KMS-11 (cell line): Measurements from ENCODE around the gene C3orf22.

Source experiments
- H2AFZ ChIP-seq: fragments of 200-600 bp; sonication (generic); 2 replicates; pipeline ENCODE4 v1.6.1; 2016; ENCODE audit warnings: antibody characterized with exemption, mixed run types, low read depth
- H3K27ac ChIP-seq: fragments of 200-600 bp; sonication (generic); 2 replicates; pipeline ENCODE4 v1.6.1; 2016; ENCODE audit warnings: mild to moderate bottlenecking, mixed run types
- H3K27me3 ChIP-seq: fragments of 200-600 bp; sonication (generic); 2 replicates; pipeline ENCODE4 v1.6.1; 2017; ENCODE audit warnings: mild to moderate bottlenecking, low read depth, mixed run types, moderate library complexity; ENCODE audit not compliant: insufficient read depth
- H3K36me3 ChIP-seq: fragments of 200-600 bp; sonication (generic); 2 replicates; pipeline ENCODE4 v1.6.1; 2017; ENCODE audit warnings: mild to moderate bottlenecking, mixed run types; ENCODE audit not compliant: insufficient read depth
- H3K4me1 ChIP-seq: fragments of 200-600 bp; sonication (generic); 2 replicates; pipeline ENCODE4 v1.6.1; 2016; ENCODE audit warnings: mild to moderate bottlenecking, low read depth, mixed run types; ENCODE audit not compliant: poor library complexity, severe bottlenecking
- H3K4me2 ChIP-seq: fragments of 200-600 bp; sonication (generic); 2 replicates; pipeline ENCODE4 v1.7.0; 2016; ENCODE audit warnings: mild to moderate bottlenecking, mixed run types
- H3K4me3 ChIP-seq: fragments of 200-600 bp; sonication (generic); IDR thresholded peaks from 2 replicates; pipeline ENCODE4 v1.6.1; 2017; ENCODE audit warnings: low read depth, low read length, mixed read lengths; ENCODE audit not compliant: insufficient read depth
- H3K79me2 ChIP-seq: fragments of 200-600 bp; sonication (generic); 2 replicates; pipeline ENCODE4 v1.6.1; 2016; ENCODE audit warnings: low read depth, mixed run types; ENCODE audit not compliant: insufficient read depth
- H3K9ac ChIP-seq: fragments of 200-600 bp; sonication (generic); 2 replicates; pipeline ENCODE4 v1.6.1; 2016; ENCODE audit warnings: mild to moderate bottlenecking, mixed run types
- H4K20me1 ChIP-seq: fragments of 200-600 bp; sonication (generic); 2 replicates; pipeline ENCODE4 v1.6.1; 2016; ENCODE audit warnings: mild to moderate bottlenecking, mixed run types; ENCODE audit not compliant: insufficient read depth
- TF ChIP-seq, protein P1 (sequence below): fragments of 200-600 bp; sonication (generic); conservative IDR thresholded peaks from 2 replicates; pipeline ENCODE4 v1.6.1; 2017; ENCODE audit warnings: low read depth, mild to moderate bottlenecking, antibody characterized with exemption, low read length, moderate library complexity, mixed read lengths

Gene C3orf22

GRCh38 chr3:126533506-126533905, 25.2 kb downstream of the C3orf22 start:
- H3K27me3 ChIP-seq = peaks cover 5% of the 10 kb centered on the region; the same call in 1 of the 2 replicates
- no peak overlapping the region for H3K4me2 ChIP-seq
- H3K4me3 ChIP-seq = no peak overlapping the region
- H3K79me2 ChIP-seq = no peaks in the 10 kb centered on the region
- no peak overlapping the region for H3K27ac ChIP-seq
- TF ChIP-seq, protein P1, sequence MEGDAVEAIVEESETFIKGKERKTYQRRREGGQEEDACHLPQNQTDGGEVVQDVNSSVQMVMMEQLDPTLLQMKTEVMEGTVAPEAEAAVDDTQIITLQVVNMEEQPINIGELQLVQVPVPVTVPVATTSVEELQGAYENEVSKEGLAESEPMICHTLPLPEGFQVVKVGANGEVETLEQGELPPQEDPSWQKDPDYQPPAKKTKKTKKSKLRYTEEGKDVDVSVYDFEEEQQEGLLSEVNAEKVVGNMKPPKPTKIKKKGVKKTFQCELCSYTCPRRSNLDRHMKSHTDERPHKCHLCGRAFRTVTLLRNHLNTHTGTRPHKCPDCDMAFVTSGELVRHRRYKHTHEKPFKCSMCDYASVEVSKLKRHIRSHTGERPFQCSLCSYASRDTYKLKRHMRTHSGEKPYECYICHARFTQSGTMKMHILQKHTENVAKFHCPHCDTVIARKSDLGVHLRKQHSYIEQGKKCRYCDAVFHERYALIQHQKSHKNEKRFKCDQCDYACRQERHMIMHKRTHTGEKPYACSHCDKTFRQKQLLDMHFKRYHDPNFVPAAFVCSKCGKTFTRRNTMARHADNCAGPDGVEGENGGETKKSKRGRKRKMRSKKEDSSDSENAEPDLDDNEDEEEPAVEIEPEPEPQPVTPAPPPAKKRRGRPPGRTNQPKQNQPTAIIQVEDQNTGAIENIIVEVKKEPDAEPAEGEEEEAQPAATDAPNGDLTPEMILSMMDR = no peak
- H3K4me1 ChIP-seq = no peaks in the 10 kb centered on the region
- H4K20me1 ChIP-seq = no peaks in the 10 kb centered on the region
- no peak overlapping the region for H3K9ac ChIP-seq
- H3K36me3 ChIP-seq = no peaks in the 10 kb centered on the region
- H2AFZ ChIP-seq = no peak overlapping the region

GRCh38 chr3:126531051-126531330, 27.7 kb downstream of the C3orf22 start:
- no peak overlapping the region for H3K4me2 ChIP-seq
- no peak overlapping the region for H3K9ac ChIP-seq
- H3K27ac ChIP-seq = no peak overlapping the region
- peaks cover 5% of the 10 kb centered on the region; the same call in 1 of the 2 replicates for H3K27me3 ChIP-seq
- no peaks in the 10 kb centered on the region for H4K20me1 ChIP-seq
- no peak overlapping the region for H3K4me3 ChIP-seq
- no peak overlapping the region for H2AFZ ChIP-seq
- no peaks in the 10 kb centered on the region for H3K36me3 ChIP-seq
- no peaks in the 10 kb centered on the region for H3K4me1 ChIP-seq
- H3K79me2 ChIP-seq = no peaks in the 10 kb centered on the region
- TF ChIP-seq, protein P1 = no peak

GRCh38 chr3:126530171-126531050, 28.3 kb downstream of the C3orf22 start:
- Histone ChIP-seq H3K36me3 (no peaks in the 10 kb centered on the region), H4K20me1 (no peaks in the 10 kb centered on the region), H3K4me1 (no peaks in the 10 kb centered on the region), H3K79me2 (no peaks in the 10 kb centered on the region), H3K27ac (no peak overlapping the region), H3K27me3 (peaks cover 5% of the 10 kb centered on the region; the same call in 1 of the 2 replicates), H3K9ac (no peak overlapping the region), H3K4me2 (no peak overlapping the region), H3K4me3 (no peak overlapping the region), H2AFZ (no peak overlapping the region)
- TF ChIP-seq, protein P1 = no peak

GRCh38 chr3:126529585-126530170, 29.1 kb downstream of the C3orf22 start:
- no peak overlapping the region for H3K27ac ChIP-seq
- H3K4me3 ChIP-seq = no peak overlapping the region
- no peak overlapping the region for H3K9ac ChIP-seq
- TF ChIP-seq, protein P1 = no peak
- H4K20me1 ChIP-seq = no peaks in the 10 kb centered on the region
- H3K79me2 ChIP-seq = no peaks in the 10 kb centered on the region
- H2AFZ ChIP-seq = no peak overlapping the region
- no peaks in the 10 kb centered on the region for H3K36me3 ChIP-seq
- H3K4me2 ChIP-seq = no peak overlapping the region
- peaks cover 5% of the 10 kb centered on the region; the same call in 1 of the 2 replicates for H3K27me3 ChIP-seq
- no peaks in the 10 kb centered on the region for H3K4me1 ChIP-seq
